ENCODE measurements around the gene GPR155.

GRCh38 chr2:174524527-174524926 is 37.7 kb upstream of the GPR155 start:
- no peak for TF ChIP-seq ZNF274 (IDR thresholded peaks at IDR 0.05; ENCODE audit: low read depth, low read length)
- TF ChIP-seq YY1 (IDR thresholded peaks at IDR 0.05; ENCODE audit: insufficient read depth, insufficient read length) = no peak
- no peak for TF ChIP-seq SUZ12 (IDR thresholded peaks at IDR 0.05; ENCODE audit: extremely low read depth, insufficient read depth, insufficient read length)
